HG03354 (cell line): ENCODE data around the gene TEX52.
"Not testable (repeated sequence)": the region's sequence is repeated elsewhere in the genome, so short reads cannot be mapped to it uniquely, and the experiment has no call there.

Source experiments
- ATAC-seq: cut with Tn5 transposase; IDR thresholded peaks from one replicate; pipeline ENCODE4 v1.9.1; 2021; ENCODE audit warnings: mild to moderate bottlenecking; ENCODE audit not compliant: unreplicated experiment, poor library complexity, severe bottlenecking

TEX52 gene

DNA sequence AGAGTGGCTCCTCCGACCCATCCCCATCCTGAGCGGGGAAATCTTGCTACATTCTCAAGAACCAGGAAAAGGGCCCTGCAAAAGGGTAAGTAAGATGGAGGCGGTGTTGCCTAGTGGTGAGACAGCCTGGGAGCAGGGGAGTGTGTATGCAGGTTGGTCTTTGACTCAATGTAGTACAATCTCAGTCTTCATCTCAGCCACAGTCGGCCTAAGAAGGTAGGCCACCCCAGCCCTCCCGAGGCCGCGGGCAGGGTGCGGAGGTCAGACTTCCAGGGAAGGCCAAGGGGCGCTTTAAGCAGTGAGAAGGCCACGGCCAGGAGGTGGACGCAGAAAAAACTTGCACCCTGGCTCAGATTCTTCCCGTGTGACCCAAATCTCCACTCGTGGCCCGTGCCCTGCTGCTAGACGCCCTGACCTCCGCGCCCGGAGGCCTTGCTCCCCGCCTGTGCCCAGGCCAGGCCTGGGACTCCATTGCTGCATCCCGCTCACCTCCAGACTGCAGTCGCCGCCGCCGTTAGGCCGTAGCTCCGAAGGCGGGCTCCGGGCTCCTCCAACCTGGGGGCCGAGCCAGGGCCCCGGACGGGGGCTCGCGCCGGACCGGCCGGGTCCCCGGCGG is 19.7 kb upstream of the TEX52 start:
- ATAC-seq, result peak; percentile 42

DNA sequence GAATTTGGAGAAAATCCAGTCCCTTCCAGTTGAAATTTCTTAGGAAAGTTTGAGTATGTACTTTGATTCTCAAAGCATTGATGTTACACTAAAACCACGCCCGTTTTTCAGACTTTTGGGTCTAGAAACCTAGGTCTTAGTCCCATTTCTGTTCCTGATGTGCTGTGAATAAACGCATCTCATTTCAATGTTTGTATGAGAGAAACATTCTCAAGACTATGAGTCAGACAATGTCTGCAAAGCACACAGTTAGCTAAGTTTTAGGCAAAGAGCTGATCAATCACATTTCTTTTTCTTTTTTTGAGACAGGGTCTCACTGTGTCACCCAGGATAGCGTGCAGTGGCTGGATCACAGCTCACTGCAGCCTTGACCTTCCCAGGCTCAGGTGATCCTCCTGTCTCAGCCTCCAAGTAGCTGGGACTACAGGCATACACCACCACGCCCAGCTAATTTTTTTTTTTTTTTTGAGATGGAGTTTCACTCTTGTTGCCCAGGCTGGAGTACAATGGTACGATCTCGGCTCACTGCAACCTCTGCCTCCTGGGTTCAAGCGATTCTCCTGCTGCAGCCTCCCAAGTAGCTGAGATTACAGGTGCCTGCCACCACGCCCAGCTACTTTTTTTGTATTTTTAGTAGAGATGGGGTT is 12.3 kb upstream of the TEX52 start:
- not testable (repeated sequence) for ATAC-seq

DNA sequence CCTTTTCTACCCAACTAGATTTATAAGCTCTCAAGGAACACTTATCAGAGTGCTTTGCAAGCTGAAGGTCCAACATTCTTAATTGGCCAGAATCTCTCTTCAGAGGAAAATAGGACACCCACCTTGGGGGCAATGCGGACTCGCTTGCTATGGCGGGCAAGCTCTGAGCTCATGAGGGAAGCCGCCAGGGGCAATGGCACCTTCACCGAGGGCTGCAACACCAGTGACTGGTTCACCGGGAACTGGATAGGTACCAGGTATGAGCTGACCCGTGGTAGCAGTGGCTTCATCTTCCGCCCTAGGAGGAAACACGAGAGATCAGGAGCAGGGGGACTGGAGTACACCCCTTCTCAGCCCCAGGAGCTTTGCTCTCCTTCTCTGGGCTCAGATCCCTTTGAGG is 7.4 kb upstream of the TEX52 start:
- ATAC-seq, result no peak

DNA sequence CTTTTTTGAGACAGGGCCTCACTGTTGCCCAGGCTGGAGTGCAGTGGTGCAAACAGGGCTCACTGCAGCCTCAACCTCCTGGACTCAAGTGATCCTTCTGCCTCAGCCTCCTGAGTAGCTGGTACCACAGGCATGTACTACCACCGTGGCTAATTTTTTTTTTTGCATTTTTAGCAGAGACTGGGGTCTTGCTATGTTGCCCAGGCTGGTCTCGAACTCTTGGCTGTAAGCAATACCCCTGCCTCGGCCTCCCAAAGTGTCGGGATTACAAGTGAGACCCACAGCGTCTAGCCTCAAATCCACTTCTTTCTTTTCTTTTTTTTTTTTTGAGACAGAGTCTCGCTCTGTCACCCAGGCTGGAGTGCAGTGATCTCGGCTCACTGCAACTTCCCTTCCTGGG is 6.6 kb upstream of the TEX52 start:
- ATAC-seq, result not testable (repeated sequence)

DNA sequence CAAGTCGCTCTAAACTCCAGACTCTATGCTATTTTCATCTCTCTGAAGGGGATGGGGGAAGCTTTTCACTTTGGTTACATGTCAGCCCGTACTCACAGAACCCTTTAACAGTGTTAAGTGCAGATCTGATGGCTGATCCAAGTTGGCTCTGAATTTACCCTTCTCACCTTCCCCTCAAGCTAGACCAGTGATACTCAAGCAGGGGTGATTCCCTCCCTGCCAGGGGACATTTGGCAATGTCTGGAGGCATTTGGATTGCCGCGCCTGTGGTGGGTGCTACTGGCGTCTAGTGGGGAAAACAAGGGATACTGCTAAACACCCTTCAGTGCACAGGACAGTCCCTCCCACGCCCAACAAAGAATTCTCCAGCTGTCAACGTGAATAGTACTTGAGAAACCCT is 6.0 kb upstream of the TEX52 start:
- no peak for ATAC-seq

DNA sequence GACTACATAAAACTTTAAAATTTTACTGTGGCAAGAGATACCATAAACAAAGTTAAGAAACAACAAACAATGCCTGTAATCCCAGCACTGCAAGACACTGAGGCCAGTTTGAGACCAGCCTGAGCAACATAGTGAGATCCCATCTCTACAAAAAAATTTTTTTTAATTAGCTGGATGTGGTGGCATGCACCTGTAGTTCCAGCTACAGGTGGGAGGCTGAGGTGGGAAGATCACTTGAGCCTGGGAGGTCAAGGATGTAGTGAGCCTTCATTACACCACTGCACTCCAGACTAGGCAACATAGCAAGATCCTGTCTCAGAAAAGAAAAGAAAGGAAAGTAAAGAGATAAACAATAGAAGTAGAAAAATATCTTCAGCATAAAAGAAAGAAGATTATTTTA is 3.3 kb upstream of the TEX52 start:
- ATAC-seq, result no peak

DNA sequence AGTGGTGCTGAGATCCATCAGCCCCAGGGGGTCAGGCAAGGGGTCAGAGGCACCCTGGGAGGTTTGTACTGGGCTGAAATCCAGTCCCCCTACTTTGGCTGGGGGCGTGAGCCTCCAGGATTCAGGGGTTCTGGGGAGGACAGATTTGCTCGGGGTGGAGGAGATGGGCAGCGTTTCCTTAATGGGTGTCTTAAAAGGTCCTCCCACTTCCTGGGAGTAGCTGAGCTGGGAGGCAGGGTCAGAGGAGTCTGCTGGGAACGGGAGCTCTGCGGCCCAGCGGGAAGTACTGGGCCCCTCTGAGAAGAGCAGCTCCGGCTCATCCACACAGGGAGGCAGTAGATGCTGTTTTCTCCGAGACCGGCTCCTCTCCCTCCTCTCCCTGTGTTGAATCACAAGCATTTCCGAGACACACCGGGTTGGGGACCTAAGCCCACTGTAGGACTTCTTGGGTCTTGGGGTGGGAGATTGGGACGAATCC is 2.1 kb upstream of the TEX52 start:
- no peak for ATAC-seq

DNA sequence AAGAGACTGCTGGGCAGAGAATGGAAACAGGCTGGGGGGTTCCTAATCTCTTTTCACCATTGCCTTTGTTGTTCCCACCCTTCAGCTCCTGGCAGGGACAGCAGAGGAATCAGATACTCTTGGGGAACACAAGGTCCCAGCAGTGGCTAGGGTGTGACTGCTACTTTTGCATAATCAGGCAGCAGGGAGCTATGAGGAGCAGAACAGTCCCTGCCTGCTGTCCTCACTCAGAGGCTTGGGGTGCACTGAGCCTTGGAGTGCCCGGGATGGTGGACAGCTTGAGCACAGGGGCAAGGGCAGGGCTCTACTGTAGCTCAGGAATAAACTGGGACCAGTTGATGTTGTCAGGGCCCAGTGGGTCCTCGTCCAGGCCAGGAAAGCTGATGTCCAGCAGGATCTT is 1.5 kb upstream of the TEX52 start:
- no peak for ATAC-seq

DNA sequence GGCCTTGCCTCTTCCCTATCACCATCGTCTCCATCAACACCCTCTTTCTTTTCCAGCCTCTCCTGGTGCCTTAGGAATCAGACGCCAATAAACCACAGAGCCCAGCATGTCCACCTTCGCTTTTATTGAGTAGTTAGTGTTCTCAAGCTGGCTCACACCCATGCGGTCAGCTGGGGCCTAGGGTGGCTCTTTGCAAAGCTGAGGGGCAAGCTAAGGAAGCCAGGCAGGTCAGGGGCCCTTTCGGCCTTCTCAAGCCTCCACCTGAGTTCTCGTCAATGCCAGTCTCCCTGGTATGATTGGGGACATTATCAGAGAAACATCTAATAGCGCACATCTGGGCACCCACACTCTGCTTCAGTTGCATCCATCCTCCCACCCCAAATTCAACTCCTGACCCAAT is 737 bp upstream of the TEX52 start:
- ATAC-seq, result no peak

DNA sequence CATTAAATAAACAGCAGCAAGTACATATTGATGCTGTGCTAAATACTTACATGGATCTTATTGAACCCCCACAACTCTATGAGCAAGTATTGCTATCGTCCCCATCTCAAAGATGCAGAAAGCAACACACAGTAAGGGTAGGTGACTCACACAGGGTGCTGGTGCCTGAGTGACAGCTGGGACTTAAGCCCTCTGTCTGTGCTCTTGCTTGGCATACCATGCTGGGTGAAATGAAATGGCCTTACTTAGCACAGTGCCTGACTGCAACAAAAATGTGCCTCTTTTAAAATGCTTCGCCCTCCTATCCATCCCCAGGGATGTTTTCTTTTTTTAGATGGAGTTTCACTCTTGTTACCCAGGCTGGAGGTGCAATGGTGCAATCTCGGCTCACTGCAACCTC is 788 bp downstream of the TEX52 start:
- no peak for ATAC-seq

DNA sequence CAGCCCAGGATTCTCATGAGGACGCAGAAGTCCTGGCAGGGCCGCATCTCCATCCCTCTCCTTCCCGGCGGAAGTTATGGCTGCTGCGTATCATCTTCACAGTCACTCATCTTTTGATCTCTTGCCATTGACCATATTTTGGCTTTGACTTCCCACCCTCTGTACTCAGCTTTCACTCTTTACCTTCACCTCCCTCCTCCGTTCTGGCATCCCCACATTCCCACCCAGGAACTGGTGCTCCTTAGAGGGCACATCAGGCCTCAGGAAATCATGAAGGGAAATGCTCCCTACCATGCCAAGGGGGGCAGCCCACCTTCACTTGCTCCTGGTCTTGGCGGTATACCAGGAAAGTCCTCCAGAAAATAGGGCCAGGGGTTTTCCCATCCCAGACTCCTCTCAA is 1.3 kb downstream of the TEX52 start:
- ATAC-seq, result no peak

DNA sequence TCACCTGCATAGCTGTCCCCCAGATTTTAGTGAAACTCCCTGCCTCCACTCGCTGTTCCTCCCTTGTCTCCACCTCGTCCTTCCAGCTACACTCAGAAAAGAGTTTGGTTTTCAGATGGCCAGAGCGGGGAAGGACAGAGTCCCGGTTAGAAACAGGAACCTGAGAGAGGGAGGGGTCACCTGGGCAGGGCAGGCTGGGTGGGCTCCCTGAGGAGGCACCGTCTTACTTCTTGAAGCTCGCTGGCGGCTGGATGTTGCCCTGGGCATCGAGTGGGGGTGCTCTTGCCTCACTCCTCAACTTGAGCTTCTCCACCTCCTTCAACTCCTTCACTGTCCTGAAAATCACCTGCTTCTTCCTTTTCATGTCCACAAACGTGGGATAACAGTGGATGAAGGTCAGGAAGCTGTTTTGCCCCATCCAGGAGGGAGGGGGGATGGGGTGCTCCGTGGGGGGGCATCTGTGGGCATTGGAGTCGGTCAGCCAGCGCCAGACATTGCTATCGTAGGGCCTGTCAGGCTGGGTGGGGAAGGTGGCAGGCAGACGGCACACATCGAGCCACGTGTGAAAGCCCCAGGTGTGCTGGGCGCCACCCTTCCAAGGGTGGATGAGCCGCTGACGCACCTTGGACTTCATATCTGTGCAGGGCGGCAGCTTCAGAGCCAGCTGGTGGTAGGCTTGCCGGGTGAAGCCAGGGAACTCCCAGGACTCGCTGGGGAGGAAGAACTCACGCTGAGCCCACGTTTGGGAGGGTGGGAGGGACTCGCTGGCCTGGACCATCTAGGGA is 2.0 kb downstream of the TEX52 start:
- ATAC-seq, result no peak

DNA sequence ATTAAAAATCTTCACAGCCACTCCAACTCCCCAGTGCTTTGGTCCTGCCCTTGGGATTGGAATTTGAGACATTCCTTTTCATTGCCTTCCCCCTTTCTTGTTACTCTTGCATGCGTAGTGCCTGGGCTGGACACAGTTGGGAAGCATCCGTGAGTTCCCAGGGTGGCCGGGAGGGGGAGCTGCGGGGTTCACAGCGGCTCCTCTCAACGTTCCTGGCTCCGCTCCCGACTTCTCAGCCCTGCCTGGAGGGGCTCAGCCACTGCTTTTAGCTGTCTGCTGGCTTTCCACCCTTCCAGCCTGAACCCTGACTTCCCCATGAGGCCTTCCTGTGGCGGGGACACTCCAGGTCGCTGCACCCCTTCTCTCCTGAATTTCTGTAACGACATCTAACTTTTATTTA is 3.2 kb downstream of the TEX52 start:
- peak; percentile 44 for ATAC-seq

DNA sequence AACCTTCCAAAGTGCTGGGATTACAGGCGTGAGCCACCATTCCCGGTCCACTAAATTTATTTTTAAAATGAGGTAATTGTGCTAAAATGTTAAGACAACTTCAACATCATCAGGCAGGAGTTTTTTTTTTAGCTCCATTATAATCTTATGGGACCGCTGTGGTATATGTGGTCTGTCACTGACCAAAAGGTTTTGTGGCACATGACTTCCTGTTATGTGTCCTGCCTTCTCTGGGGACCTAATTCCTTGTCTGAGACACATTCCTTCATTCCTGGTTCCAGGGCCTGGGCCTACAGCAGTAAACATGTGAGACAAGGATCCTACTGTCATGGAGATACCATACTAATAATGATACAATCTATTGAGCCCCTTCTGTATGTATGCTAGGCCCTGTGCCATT is 4.9 kb downstream of the TEX52 start:
- ATAC-seq, result no peak

DNA sequence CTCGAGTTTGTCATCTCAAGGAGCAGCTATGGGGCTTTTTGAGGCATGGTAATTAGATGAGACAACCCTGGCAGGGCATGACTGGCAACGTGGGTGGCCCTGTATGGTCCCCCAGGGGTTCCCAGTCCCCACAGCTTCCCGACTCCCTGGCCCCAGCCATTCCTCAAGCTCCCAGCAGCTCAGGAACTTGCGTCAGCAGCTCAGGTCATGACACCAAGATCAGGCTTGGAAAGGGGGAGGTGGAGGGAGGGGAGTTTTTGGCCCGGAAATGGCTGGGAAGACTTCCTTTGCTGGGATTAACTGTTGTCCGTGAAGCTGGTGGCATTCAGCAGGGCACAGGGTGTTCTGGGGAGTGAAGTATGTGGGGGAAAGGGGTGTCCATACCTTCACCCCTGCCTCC is 11.6 kb downstream of the TEX52 start:
- no peak for ATAC-seq

DNA sequence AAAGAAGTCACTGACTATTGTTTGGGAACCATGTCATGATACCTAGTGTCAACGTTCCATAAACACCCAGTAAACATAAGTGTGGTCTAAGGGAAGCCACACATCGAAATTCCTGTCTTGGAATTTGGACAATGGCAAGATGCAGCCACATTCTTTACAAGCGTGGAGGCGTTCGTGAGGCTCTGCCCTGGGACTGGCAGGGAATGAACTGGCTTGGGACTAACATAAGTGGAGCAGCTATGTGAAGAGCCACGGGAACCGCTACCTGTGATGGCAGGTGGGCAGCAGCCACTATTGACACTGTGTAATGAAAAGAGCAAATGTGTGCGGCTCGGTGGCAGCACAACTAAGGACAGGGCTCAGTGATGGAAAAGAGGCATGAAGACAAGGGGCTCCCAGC is 12.1 kb downstream of the TEX52 start:
- ATAC-seq, result no peak

DNA sequence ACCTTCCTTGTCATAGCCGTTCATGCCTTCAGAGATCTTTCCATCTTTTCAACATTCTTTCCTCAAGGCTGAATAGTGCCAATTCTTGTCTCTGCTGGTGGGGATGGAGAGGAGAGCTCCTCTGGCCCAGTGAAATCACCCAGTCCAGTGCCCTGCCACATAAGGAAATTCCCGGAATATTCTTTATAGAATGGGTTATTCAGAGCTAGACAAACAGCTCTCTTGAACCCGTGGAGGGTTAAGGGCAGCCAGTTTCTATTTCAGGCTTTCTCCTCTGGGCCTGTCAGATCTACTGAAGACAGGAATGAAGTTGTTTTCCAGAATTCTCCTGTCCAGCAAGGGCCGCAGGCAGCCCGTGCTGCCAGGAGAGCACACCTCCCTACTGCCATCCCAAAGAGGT is 13.9 kb downstream of the TEX52 start:
- ATAC-seq, result no peak

DNA sequence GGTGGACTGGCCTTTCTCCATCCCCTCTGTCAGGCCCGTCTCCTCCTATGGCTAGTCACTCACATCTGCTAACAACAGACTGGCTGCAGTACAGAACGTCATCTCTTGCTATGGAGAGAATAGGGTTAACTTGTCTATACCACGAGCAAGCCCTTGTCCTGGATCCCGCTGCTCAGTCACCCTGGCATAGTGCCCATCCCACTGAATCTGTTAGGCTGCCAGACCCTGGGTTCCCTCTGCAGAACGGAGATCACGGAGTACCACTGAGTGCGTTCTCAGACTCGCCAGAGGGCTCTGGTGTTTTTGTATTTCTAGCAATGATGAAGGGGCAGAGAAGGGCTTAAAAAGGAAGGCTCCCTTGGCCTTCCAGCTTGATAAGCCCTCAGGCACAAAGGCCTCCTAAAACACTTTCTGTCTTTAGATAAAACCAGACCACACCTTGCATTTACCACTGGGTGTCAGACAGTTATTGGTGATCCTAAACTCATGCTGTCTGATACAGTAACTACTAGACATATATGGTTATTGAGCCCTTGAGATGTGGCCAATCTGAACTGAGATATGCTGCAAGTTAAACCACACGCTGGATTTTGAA is 15.7 kb downstream of the TEX52 start:
- no peak for ATAC-seq

DNA sequence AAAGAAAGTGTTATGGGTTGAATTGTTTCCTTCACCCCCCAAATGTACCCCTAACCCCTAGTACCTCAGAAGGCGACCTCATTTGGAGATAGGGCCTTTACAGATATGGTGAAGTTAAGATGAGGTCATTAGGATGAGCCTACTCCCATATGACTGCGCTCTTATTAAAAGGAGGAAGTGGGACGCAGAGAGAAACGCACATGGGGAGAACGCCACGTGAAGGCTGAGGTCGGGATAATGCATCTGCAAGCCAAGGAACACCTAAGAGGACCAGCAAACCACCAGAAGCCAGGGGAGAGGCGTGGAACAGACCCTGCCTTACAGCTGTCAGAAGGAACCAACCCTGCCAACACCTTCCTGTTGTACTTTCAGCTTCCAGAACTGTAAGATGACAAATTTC is 20.3 kb downstream of the TEX52 start:
- no peak for ATAC-seq

DNA sequence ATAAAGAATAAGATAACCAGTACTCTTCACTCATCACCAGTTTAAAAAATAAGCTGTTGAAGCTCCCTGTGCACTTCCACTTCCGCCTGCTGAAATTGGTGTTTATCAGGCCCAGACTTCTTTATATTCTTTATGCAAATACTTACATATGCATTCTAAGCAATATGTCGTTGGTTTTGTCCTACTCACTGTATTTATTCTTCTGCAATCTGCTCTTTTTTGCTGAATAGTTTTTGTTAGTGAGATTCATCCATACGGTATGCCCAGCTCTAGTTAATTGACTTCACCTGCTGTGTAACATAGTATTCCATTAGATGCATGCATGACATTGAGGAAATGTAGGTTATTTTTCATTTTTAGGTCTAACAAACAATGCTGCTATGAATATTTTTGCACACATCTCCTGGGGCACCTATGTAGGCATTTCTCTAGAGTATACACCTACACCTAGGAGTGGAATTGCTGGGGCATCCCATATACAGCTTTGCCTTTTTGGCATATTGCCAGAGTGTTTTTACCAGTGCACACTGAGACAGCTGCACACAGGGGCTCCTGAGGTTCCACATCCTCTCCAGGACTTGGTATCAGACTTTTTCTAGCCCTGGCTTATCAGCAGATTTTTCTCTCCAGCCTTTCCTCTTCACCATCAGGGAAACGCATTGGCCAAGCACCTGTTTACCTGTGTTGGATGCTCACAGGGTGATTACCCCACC is 21.0 kb downstream of the TEX52 start:
- ATAC-seq, result no peak
